HTR-8/SVneo (cell line): ENCODE results near the gene ATP1B2.

Source experiments
- DNase-seq: peaks from one replicate; pipeline ENCODE4 v3.0.0; 2011; ENCODE audit warnings: low spot score, mixed read lengths; ENCODE audit not compliant: insufficient read length
- FAIRE-seq: peaks from 2 replicates; lab custom pipeline; 2011; peaks lifted over from hg19 to GRCh38; lab: Jason Lieb, UNC

The ATP1B2 gene

GRCh38 chr17:7677388-7678067 lies 26.8 kb downstream of the ATP1B2 start:
- no peak for DNase-seq
- no peak for FAIRE-seq

DNA sequence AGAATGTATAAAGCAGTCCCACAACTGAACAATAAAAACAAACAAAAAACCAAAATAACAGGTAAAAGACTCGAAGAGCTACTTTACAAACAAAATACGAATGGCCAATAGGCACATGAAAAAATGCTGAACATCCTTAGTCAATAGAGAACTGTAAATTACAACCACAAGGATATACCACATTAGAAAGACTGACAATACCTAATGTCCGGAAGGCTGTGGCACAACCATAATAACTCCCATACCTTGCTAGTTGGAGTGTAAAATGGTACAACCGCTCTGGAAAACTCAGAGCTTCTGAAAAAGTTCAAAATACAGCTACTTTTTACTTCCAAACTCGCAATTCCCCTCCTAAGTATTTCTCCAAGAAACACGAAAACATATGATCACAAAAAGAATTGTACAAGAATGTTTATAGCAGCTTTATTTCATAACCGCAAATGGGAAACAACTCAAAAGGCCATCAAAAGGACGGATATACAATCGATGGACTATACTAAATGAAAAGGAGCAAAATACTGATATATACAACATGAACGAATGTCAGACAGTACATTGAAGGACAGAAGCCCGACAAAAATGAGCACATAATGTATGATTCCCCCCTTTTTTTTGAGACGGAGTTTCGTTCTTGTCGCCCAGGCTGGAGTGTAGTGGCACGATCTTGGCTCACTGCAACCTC lies 34.3 kb downstream of the ATP1B2 start:
- no peak for DNase-seq

DNA sequence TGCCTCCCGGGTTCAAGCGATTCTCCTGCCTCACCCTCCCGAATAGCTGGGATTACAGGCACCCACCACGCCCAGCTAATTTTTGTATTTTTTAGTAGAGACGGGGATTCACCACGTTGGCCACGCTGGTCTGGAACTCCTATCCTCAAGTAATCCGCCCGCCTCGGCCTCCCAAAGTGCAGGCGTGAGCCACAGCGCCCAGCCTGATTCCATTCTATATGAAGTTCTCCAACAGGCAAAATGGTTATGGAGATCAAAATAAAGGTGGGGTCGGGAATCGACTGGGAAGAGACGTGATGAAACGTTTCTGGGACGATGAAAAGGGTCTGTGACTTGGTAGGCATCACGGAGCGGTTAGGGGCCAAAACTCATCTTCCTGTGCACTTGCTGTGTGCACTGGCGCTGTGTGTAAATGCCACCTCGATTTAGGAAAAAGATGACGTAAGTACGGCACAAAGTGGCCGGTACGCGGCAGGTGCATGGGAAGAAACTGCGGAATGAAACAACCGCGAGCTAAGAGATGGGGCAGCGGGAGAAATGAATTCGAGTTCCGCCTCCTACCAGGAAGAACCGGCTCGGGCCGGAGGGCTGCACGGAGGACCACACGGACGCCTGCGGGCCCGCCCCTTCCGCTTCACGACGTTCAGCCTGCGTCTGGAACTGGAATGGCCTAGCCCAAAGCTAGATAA lies 35.0 kb downstream of the ATP1B2 start:
- DNase-seq (peak; percentile 92), FAIRE-seq (no peak)

More for the DNA sequence above, 34.3 kb downstream of the ATP1B2 start:
- no peak for FAIRE-seq

DNA sequence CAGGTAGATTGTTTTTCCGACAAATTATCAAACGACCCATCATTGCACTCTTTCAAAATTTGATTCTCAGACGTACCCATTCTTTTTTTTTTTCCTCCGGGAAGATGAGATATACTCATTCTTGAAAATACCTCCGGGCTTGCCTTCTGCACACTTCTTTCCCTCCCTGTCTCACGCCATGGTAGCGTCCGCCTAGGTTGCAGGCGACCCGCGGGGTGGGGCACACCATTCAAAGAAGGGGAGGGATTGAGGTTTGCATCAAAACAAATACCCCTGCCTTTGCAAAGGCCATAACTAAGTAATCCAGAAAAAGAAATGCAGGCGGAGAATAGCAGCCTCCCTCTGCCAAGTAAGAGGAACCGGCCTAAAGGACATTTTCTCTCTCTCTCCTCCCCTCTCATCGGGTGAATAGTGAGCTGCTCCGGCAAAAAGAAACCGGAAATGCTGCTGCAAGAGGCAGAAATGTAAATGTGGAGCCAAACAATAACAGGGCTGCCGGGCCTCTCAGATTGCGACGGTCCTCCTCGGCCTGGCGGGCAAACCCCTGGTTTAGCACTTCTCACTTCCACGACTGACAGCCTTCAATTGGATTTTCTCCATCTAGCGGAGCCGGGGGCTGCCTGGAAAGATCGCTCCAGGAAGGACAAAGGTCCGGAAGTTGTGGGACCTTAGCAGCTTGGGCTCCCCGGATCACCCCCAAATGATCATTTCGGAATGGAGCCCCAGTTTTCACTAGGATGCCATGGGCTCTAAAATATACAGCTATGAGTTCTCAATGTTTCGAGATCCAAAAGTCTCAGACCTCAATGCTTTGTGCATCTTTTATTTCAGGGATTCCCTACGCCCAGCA lies 35.7 kb downstream of the ATP1B2 start:
- DNase-seq, result peak; percentile 77
- FAIRE-seq, result no peak

- DNase-seq, result peak; percentile 89
- peak; percentile 91 for FAIRE-seq
Observed at GRCh38 chr17:7687072-7687907, 36.6 kb downstream of the ATP1B2 start, which contains the start of gene TP53. TSS of gene TP53 (minus strand) at chr17:7687490. CDS start at chr17:7676594, 10,896 bp downstream.

GRCh38 chr17:7687908-7688807 lies 37.4 kb downstream of the ATP1B2 start, which contains the start of gene WRAP53:
TSS of gene WRAP53 (plus strand) at chr17:7688477. CDS start at chr17:7688649, 172 bp downstream.
- FAIRE-seq, result peak; percentile 63
- peak; percentile 98 for DNase-seq

GRCh38 chr17:7688808-7689316 lies 38.1 kb downstream of the ATP1B2 start:
- DNase-seq (no peak), FAIRE-seq (no peak)

- no peak for FAIRE-seq
- DNase-seq, result no peak
Observed at GRCh38 chr17:7695586-7695985, 44.9 kb downstream of the ATP1B2 start.

GRCh38 chr17:7697828-7698588 lies 47.3 kb downstream of the ATP1B2 start:
- no peak for FAIRE-seq
- no peak for DNase-seq

DNA sequence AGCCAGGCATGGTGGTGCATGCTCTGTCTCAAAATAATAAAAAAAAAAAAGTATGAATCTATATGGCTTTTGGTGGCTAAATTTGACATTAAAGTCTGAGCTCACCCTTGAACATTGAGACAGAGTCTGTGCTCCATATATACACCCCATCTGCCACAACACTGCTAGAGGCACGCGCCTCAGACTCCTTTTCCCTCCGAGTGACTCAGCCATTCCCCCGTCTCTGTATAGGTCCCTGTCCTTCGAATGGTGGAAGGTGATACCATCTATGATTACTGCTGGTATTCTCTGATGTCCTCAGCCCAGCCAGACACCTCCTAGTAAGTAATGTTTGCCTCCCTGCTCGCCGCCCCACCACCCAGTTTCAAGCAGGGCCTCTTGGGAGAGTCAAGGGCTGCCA lies 49.8 kb downstream of the ATP1B2 start:
- FAIRE-seq, result no peak

DNA sequence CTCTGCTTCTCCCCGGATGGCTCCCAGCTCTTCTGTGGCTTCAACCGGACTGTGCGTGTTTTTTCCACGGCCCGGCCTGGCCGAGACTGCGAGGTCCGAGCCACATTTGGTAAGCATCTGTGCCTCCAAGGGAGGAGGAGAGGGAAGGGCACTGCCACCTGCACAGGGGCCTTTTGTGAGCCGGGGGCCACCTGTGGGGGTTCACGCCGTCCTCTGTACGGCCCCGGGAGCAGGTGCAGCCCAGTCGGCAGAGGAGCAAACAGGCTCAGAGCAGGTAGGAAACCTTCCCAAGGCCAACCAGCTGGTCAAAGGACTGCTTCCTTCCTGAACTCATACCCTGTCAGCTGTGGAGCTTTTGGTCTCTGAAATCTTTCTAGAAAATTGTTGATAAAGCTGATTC lies 51.0 kb downstream of the ATP1B2 start:
- FAIRE-seq (no peak), DNase-seq (no peak)

More for the DNA sequence above, 49.8 kb downstream of the ATP1B2 start:
- no peak for DNase-seq

GRCh38 chr17:7702776-7703175 lies 52.0 kb downstream of the ATP1B2 start:
- DNase-seq (no peak), FAIRE-seq (no peak)

DNA sequence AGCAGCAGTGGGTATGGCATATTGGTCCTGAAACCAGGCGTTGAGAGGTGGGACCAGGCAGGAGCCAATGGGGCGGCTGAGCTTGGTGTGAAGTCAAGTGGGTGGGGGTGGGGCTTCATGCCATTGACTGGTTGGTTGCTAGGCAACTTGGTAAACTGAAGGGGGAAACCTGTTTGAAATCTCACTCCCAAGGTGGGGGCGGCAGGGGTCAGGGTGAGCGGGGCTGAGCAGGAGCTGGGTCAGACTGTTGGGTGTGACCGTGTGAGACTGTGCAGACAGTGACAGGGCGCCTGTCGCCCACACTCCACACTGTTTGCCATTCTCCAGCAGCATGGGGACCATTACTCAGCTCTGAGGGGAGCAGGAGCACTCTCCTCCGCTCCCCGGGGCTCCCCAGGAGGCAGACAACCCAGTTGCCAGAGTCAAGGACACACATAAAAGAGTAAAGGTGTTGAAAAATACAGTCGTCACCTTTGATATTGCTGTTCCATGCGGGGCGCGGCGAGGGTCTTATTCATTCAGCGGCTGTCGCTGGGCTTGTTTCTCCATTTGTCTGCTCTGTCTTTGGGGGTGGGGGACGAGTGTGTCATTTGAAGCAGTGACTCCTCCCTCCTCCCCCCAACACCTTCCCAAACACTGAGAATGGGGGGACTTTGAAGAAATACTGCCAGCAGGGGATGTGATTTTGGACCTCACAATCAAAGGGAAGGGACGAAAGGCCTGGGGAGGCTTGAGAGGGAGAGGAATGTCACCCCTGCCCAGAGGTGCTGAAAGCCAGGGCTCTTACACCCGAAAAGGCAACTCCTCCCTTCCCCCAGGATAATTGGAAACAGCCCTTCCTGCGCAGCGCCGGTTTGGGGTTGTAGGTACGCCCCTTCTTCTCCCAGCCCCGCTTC lies 53.1 kb downstream of the ATP1B2 start:
- FAIRE-seq (no peak), DNase-seq (no peak)

DNA sequence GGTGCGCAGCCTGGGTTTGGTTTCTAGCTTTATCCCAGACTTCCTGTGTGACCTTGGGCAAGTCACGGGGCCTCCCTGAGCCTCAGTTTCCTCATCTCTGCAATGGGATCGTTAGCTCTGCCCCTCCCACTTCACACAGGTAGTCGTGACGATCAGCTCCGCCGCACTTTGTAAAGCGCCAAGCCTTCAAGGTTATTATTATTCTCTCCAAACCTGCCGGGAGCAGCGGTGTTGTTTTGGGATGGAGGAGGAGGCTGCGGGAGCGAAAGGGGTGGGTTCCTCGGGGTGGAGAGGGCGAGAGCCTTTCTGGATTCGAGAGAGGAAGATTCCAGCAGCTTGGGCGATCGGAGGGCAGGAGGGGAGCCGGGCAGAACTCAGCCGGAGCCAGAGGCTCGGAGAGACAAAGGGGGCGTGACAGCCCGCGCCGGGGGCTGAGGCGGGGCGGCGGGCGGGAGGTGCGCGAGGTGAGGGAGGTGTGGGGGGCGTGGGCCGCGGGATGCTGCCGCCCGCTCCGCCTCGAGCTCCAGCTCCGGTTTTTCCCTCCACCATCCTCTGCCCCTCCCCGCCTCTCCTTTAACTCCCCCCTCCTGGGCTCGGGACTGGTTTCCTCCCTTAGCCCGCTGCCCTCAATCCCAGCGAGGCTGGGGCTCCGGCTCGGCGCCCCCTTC lies 54.0 kb downstream of the ATP1B2 start, which contains the start of gene EFNB3:
Gene EFNB3 (plus strand): TSS at position 602 of the 668 bp plus-strand sequence. CDS start 397 bp downstream, outside the sequence.
- DNase-seq (peak; percentile 78), FAIRE-seq (peak; percentile 31)
